NT2/D1 (cell line): Measurements from ENCODE around the gene PLEKHA6.

Experiments used
- SUZ12 ChIP-seq: IDR thresholded peaks from 2 replicates; pipeline ENCODE4 v1.6.1; 2011; ENCODE audit not compliant: insufficient read length, insufficient read depth; ENCODE audit errors: extremely low read depth
- YY1 ChIP-seq: IDR thresholded peaks from 2 replicates; pipeline ENCODE4 v1.6.1; 2011; ENCODE audit not compliant: insufficient read length, insufficient read depth

DNA sequence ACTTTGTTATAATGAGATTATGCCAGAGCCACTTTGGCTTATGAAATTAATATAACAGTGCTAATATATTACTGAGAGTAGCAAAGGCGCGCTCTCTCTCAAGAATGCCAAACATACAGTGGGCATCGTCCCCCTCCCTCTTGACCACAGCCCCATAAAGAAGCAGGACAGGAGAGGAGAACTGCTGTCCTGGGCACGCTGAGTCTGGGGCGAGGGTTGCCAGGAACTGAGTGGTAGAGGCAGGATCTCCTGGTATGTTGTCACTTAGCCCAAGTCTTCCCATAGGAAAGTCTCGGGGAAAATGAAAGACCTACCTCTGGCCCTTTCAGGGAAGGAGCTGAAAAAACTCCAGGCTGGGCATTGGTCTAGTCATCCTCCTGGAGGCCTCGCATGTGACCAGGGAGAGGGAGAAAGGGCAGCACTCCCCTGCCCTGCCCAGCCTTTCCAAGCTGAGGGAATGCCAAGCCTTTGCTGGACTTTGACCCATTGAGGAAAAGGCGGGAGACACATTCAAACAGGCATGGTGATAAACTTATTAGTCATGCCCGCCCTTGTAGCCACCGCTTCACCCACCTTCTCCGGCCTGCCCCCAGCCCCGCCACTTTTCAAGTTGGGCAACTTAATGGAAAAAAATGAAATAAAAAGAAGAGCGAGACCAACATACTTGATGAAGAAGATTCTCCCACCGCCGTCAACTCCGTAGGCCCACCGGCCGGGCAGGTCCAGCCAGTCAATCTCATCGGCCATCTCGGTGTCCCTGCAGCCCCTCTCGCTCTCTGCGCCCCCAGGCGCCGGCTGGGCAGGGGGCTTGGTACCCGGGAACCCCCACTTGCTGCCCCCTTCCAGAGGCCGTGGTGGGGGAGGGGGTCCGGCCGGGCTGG, 17.4 kb upstream of the PLEKHA6 start:
- TF ChIP-seq SUZ12, result no peak
- no peak for TF ChIP-seq YY1
